Measurements from ENCODE around the gene TMCO5A. TPM values are rescaled to one million over a fixed set of nuclear protein-coding genes. Genes with fewer than 3 reads are reported as not detected.

TMCO5A gene
- total RNA-seq, 2 donors from 2014 or later, result not detected

- H3K4me1 ChIP-seq (ENCODE audit: control insufficient read depth, insufficient read depth, low read length), result no peaks in the 10 kb centered on the region
- Mint-ChIP-seq H3K27me3 (ENCODE audit: insufficient read depth) (peaks cover 3% of the 10 kb centered on the region), H3K4me3 (no peak overlapping the region), H3K27ac (no peak overlapping the region), H3K9me3 (no peaks in the 10 kb centered on the region), H3K36me3 (ENCODE audit: low read depth) (no peaks in the 10 kb centered on the region), H3K4me1 (no peaks in the 10 kb centered on the region)
- H3K4me3 ChIP-seq (ENCODE audit: low read length), result no peak overlapping the region
- WGBS, 2 experiments (ENCODE audit: insufficient coverage in 1 of 2, insufficient read length in 1 of 2), result 88 to 92% methylated on average over 6 to 7 of the region's 7 CpGs
- H3K9me3 ChIP-seq (ENCODE audit: control insufficient read depth, low read length), result no peaks in the 10 kb centered on the region
- no peak for TF ChIP-seq CTCF (conservative IDR thresholded peaks at IDR 0.05)
- no peak overlapping the region for H3K9ac ChIP-seq (ENCODE audit: extremely low read depth, low read length, poor library complexity, severe bottlenecking)
- no peaks in the 10 kb centered on the region for H3K36me3 ChIP-seq (ENCODE audit: control insufficient read depth, insufficient read depth, low read length)
- H3K27me3 ChIP-seq (ENCODE audit: control insufficient read depth, insufficient read depth, low read length, poor library complexity, severe bottlenecking), result no peaks in the 10 kb centered on the region
- no peak overlapping the region for H3K27ac ChIP-seq (ENCODE audit: low read depth, low read length)
- DNase-seq, result no peak
These were observed 33.9 kb upstream of the TMCO5A start for GRCh38 chr15:37900326-37901221.

- H3K4me1 Mint-ChIP-seq, result peaks cover under 1% of the 10 kb centered on the region
- no peak for DNase-seq
- no peaks in the 10 kb centered on the region for H3K36me3 Mint-ChIP-seq (ENCODE audit: low read depth)
- peaks cover 2% of the 10 kb centered on the region for H3K27me3 Mint-ChIP-seq (ENCODE audit: insufficient read depth)
- Histone ChIP-seq H3K36me3 (ENCODE audit: control insufficient read depth, insufficient read depth, low read length) (no peaks in the 10 kb centered on the region), H3K9me3 (ENCODE audit: control insufficient read depth, low read length) (no peaks in the 10 kb centered on the region), H3K27ac (ENCODE audit: low read depth, low read length) (no peak overlapping the region), H3K27me3 (ENCODE audit: control insufficient read depth, insufficient read depth, low read length, poor library complexity, severe bottlenecking) (no peaks in the 10 kb centered on the region), H3K4me3 (ENCODE audit: low read length) (no peak overlapping the region), H3K9ac (ENCODE audit: extremely low read depth, low read length, poor library complexity, severe bottlenecking) (no peak overlapping the region), H3K4me1 (ENCODE audit: control insufficient read depth, insufficient read depth, low read length) (no peaks in the 10 kb centered on the region)
- no peaks in the 10 kb centered on the region for H3K9me3 Mint-ChIP-seq
- no peak overlapping the region for H3K27ac Mint-ChIP-seq
- H3K4me3 Mint-ChIP-seq, result no peak overlapping the region
- TF ChIP-seq CTCF (conservative IDR thresholded peaks at IDR 0.05), result no peak
These were observed 32.3 kb upstream of the TMCO5A start for GRCh38 chr15:37902126-37902525.

GRCh38 chr15:37903919-37904625, 30.4 kb upstream of the TMCO5A start:
- no peaks in the 10 kb centered on the region for H3K27me3 ChIP-seq (ENCODE audit: control insufficient read depth, insufficient read depth, low read length, poor library complexity, severe bottlenecking)
- no peaks in the 10 kb centered on the region for H3K9me3 Mint-ChIP-seq
- 94% methylated on average over 9 to 11 of the region's 11 CpGs for WGBS, 2 experiments (ENCODE audit: insufficient coverage in 1 of 2, insufficient read length in 1 of 2)
- no peak for DNase-seq
- no peaks in the 10 kb centered on the region for H3K36me3 ChIP-seq (ENCODE audit: control insufficient read depth, insufficient read depth, low read length)
- peaks cover 7% of the 10 kb centered on the region for H3K4me1 Mint-ChIP-seq
- no peaks in the 10 kb centered on the region for H3K36me3 Mint-ChIP-seq (ENCODE audit: low read depth)
- TF ChIP-seq CTCF (conservative IDR thresholded peaks at IDR 0.05), result no peak
- no peaks in the 10 kb centered on the region for H3K4me1 ChIP-seq (ENCODE audit: control insufficient read depth, insufficient read depth, low read length)
- peaks cover 2% of the 10 kb centered on the region for H3K27me3 Mint-ChIP-seq (ENCODE audit: insufficient read depth)
- H3K4me3 Mint-ChIP-seq, result no peak overlapping the region
- H3K9ac ChIP-seq (ENCODE audit: extremely low read depth, low read length, poor library complexity, severe bottlenecking), result no peak overlapping the region
- H3K27ac Mint-ChIP-seq, result no peak overlapping the region
- no peaks in the 10 kb centered on the region for H3K9me3 ChIP-seq (ENCODE audit: control insufficient read depth, low read length)
- H3K4me3 ChIP-seq (ENCODE audit: low read length), result no peak overlapping the region
- no peak overlapping the region for H3K27ac ChIP-seq (ENCODE audit: low read depth, low read length)
